GM10248 (cell line): ENCODE results near the gene KRT24.

Experiments used
- CTCF ChIA-PET: fragments of 300-600 bp; sonication (Branson Sonifier 250); formaldehyde crosslinking; extraction: SDS; loops from one replicate; lab custom pipeline; 2021; ENCODE audit warnings: antibody characterized with exemption; lab: Yijun Ruan, JAX
- POLR2A ChIA-PET: fragments of 350-650 bp; sonication (Branson Sonifier 250); formaldehyde crosslinking; extraction: SDS; loops from one replicate; lab custom pipeline; 2020; ENCODE audit warnings: antibody characterized with exemption; lab: Yijun Ruan, JAX
- DNase-seq: peaks from one replicate; pipeline ENCODE4 v3.0.0; 2012; ENCODE audit errors: extremely low spot score
- CTCF ChIP-seq: IDR thresholded peaks from 2 replicates; pipeline ENCODE4 v1.5.1; 2012; ENCODE audit warnings: mild to moderate bottlenecking, low read depth; ENCODE audit errors: extremely low read depth, missing control alignments, control extremely low read depth

KRT24 gene

GRCh38 chr17:40717776-40718175 is 14.2 kb upstream of the KRT24 start:
- no peak for TF ChIP-seq CTCF
- CTCF ChIA-PET: interaction anchor here (0.8 kb wide), 1 partner anchor 18 kb away, joined by 3 read pairs; no protein-coding TSS in a partner anchor
- POLR2A ChIA-PET: no interaction called here

GRCh38 chr17:40714473-40714872 is 10.9 kb upstream of the KRT24 start:
- POLR2A ChIA-PET: no interaction called here
- no peak for DNase-seq
- CTCF ChIA-PET: no interaction called here
- no peak for TF ChIP-seq CTCF

More at GRCh38 chr17:40717776-40718175, 14.2 kb upstream of the KRT24 start:
- no peak for DNase-seq

GRCh38 chr17:40707745-40708144 is 4.2 kb upstream of the KRT24 start:
- no peak for TF ChIP-seq CTCF
- DNase-seq: no peak
- ChIA-PET CTCF (no interaction called here), POLR2A (no interaction called here)

GRCh38 chr17:40705584-40705983 is 2.0 kb upstream of the KRT24 start:
- CTCF ChIA-PET: interaction anchor here (0.8 to 4.4 kb wide), 5 partner anchors 9 to 843 kb away, joined by 3 to 25 read pairs (median 3); no protein-coding TSS in a partner anchor
- POLR2A ChIA-PET: no interaction called here
- DNase-seq: no peak
- TF ChIP-seq CTCF: no peak

- TF ChIP-seq CTCF: no peak
- CTCF ChIA-PET: interaction anchor here (4.4 kb wide), 1 partner anchor 10 kb away, joined by 25 read pairs; no protein-coding TSS in a partner anchor
- POLR2A ChIA-PET: no interaction called here
- no peak for DNase-seq
Observed at GRCh38 chr17:40702271-40702670, 1.3 kb downstream of the KRT24 start.

- no peak for DNase-seq
- TF ChIP-seq CTCF: no peak
- ChIA-PET POLR2A (no interaction called here), CTCF (interaction anchor here (1.3 to 1.8 kb wide), 2 partner anchors 28 to 224 kb away, joined by 4 read pairs; no protein-coding TSS in a partner anchor)
Observed at GRCh38 chr17:40699853-40700252, 3.7 kb downstream of the KRT24 start.
